NCI-H128 (cell line): Measurements from ENCODE around the gene PDE4D.

ENCODE experiments used
- DNase-seq: peaks from one replicate; lab custom pipeline; 2025; ENCODE audit not compliant: unreplicated experiment; lab: John Stamatoyannopoulos, UW

The PDE4D gene

GRCh38 chr5:59272809-59273427, 620.6 kb downstream of the PDE4D start:
- no peak for DNase-seq

- DNase-seq = no peak
Measured at GRCh38 chr5:59268756-59269415, 624.6 kb downstream of the PDE4D start.

GRCh38 chr5:59267033-59267432, 626.5 kb downstream of the PDE4D start:
- no peak for DNase-seq

- DNase-seq = no peak
Measured at GRCh38 chr5:59266410-59266809, 627.1 kb downstream of the PDE4D start.

- no peak for DNase-seq
Measured at GRCh38 chr5:59264639-59265245, 628.8 kb downstream of the PDE4D start.

GRCh38 chr5:59264013-59264412, 629.5 kb downstream of the PDE4D start:
- no peak for DNase-seq

- no peak for DNase-seq
Measured at GRCh38 chr5:59261969-59262368, 631.6 kb downstream of the PDE4D start.

GRCh38 chr5:59260973-59261372, 632.6 kb downstream of the PDE4D start:
- no peak for DNase-seq

GRCh38 chr5:59260200-59260599, 633.3 kb downstream of the PDE4D start:
- DNase-seq = no peak

GRCh38 chr5:59259237-59259636, 634.3 kb downstream of the PDE4D start:
- DNase-seq = no peak

- DNase-seq = no peak
Measured at GRCh38 chr5:59257488-59258400, 635.8 kb downstream of the PDE4D start.

GRCh38 chr5:59256331-59256730, 637.2 kb downstream of the PDE4D start:
- DNase-seq = no peak

GRCh38 chr5:59254055-59254687, 639.4 kb downstream of the PDE4D start:
- DNase-seq = no peak

GRCh38 chr5:59253625-59254024, 639.9 kb downstream of the PDE4D start:
- DNase-seq = no peak

- DNase-seq = no peak
Measured at GRCh38 chr5:59251627-59252026, 641.9 kb downstream of the PDE4D start.

- no peak for DNase-seq
Measured at GRCh38 chr5:59249726-59250125, 643.8 kb downstream of the PDE4D start.

GRCh38 chr5:59249160-59249559, 644.4 kb downstream of the PDE4D start:
- no peak for DNase-seq

GRCh38 chr5:59246882-59247281, 646.6 kb downstream of the PDE4D start:
- DNase-seq = no peak

- DNase-seq = no peak
Measured at GRCh38 chr5:59246145-59246869, 647.2 kb downstream of the PDE4D start.

- no peak for DNase-seq
Measured at GRCh38 chr5:59245198-59245597, 648.3 kb downstream of the PDE4D start.
